ENCODE data around the gene MIPOL1.
"Not testable (repeated sequence)": the region's sequence is repeated elsewhere in the genome, so short reads cannot be mapped to it uniquely, and the experiment has no call there.

The MIPOL1 gene, protein sequence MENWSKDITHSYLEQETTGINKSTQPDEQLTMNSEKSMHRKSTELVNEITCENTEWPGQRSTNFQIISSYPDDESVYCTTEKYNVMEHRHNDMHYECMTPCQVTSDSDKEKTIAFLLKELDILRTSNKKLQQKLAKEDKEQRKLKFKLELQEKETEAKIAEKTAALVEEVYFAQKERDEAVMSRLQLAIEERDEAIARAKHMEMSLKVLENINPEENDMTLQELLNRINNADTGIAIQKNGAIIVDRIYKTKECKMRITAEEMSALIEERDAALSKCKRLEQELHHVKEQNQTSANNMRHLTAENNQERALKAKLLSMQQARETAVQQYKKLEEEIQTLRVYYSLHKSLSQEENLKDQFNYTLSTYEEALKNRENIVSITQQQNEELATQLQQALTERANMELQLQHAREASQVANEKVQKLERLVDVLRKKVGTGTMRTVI

DNA sequence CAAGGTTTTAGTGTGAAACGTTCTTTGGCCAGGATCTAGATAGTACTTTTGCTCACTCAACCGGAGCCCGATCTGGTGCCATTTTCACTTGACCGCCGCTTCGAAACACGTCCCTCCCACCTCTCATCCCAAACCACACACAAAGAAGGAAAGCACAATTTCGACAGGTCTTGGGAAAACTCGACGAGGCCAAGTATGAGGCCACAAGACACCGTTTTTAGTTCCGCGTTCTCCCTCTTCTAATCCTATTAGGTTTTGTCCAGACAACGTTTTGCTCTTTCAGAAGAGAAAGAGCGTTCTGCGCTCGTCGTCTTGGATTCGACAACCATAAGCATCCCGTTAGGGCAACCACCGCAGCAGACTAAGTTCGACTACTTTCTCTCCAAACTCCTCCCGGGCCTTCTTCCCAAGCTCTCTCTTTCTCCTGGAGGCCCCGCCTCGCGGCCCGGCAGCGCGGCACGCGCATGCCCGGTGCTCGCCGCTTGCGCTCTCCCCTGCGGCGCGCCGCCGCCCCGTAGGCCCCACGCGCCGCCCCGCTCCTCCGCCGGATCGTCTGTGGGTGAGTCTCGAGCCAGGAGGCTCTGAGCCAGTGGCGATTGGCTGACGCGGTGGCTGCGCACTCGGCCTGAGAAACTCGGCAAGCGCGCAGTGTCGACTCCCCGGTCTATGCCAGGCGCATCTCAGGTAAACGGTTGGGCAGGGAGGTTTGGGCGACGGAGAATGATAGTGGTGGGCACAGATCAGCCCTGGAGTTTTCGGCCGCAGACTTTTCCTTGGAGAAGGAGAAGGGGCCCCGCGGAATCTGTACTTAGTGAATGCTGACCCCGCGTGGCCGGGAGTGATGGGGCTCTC, at the start of gene MIPOL1:
Gene MIPOL1 (plus strand): TSS at position 517 of the 852 bp plus-strand sequence. CDS start 49,952 bp downstream, outside the sequence.
- in situ Hi-C loops (cut with HindIII; ENCODE audit: low sequenced_read_pairs): no loop called here
- DNase-seq (ENCODE audit: low read depth): peak; percentile 64
- TF ChIP-seq, protein P1, sequence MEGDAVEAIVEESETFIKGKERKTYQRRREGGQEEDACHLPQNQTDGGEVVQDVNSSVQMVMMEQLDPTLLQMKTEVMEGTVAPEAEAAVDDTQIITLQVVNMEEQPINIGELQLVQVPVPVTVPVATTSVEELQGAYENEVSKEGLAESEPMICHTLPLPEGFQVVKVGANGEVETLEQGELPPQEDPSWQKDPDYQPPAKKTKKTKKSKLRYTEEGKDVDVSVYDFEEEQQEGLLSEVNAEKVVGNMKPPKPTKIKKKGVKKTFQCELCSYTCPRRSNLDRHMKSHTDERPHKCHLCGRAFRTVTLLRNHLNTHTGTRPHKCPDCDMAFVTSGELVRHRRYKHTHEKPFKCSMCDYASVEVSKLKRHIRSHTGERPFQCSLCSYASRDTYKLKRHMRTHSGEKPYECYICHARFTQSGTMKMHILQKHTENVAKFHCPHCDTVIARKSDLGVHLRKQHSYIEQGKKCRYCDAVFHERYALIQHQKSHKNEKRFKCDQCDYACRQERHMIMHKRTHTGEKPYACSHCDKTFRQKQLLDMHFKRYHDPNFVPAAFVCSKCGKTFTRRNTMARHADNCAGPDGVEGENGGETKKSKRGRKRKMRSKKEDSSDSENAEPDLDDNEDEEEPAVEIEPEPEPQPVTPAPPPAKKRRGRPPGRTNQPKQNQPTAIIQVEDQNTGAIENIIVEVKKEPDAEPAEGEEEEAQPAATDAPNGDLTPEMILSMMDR (IDR thresholded peaks at IDR 0.05; ENCODE audit: low read depth, low read length, missing control alignments): peak; percentile 43
- H3K4me3 ChIP-seq (ENCODE audit: low read depth, low read length): peak within 1 kb of the TSS; percentile 73

DNA sequence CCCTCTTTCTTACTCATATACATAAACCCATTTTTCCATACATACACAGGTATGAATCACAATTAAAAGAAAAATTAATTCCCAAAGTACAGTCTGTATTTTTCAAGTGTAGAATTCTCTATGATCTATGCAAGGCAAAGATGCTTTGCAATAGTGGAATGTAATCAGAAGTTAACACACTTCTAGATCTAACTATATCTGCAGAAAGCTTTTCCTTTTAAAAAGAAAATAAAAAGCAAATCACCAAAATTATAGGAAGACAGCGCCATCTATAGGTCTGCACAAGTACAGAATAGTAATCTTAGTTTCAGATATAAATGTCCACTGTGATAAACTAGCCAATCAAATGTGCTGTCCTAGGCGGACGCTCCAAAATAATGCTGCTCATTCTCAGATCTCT, 47.3 kb upstream of the MIPOL1 start:
- peak; percentile 35 for DNase-seq (ENCODE audit: low read depth)
- H3K4me3 ChIP-seq (ENCODE audit: low read depth, low read length): no peak overlapping the region
- in situ Hi-C loops (cut with HindIII; ENCODE audit: low sequenced_read_pairs): no loop called here
- TF ChIP-seq, protein P1 (IDR thresholded peaks at IDR 0.05; ENCODE audit: low read depth, low read length, missing control alignments): peak; percentile 52

DNA sequence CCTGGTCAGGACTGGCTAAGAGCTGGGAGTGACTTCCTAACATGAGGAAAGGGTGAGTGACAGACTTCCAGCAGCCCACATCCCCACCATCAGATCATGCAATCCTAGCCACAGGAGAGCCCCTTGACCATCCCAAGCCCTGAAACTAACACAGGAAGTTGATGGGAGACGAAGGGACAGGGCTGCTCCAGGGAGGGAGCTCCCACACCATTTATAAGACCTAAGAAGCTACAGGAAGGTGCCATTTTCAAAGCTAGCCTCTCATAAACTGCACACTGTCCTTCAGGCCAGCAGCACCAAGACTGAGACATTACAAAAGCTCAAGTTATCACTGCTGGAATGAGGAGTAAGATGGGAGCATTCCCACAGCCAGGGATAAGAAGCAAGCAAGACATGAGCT, 44.7 kb upstream of the MIPOL1 start:
- H3K4me3 ChIP-seq (ENCODE audit: low read depth, low read length): no peak overlapping the region
- in situ Hi-C loops (cut with HindIII; ENCODE audit: low sequenced_read_pairs): no loop called here
- DNase-seq (ENCODE audit: low read depth): no peak
- TF ChIP-seq, protein P1 (IDR thresholded peaks at IDR 0.05; ENCODE audit: low read depth, low read length, missing control alignments): no peak

DNA sequence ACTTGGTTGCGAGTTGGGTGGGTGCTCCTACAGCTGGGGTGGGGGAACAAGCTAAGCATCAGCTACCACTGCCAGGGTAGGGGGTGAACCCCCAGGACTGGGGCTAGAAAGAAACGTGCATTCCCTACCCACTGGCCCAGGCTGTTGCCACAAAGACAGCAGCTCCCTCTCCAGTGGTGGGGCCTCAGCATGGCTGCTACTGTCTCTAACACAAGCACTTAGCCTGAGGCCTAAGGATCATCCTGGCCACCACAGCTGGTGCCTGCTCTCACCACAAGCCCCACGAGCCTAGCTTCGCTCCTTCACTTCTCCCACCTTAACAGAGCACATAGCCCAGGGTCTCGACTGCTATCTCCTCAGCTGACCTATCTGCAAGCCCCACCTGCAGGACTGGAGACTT, 44.3 kb upstream of the MIPOL1 start:
- H3K4me3 ChIP-seq (ENCODE audit: low read depth, low read length): no peak overlapping the region
- TF ChIP-seq, protein P1 (IDR thresholded peaks at IDR 0.05; ENCODE audit: low read depth, low read length, missing control alignments): no peak
- in situ Hi-C loops (cut with HindIII; ENCODE audit: low sequenced_read_pairs): no loop called here
- no peak for DNase-seq (ENCODE audit: low read depth)

DNA sequence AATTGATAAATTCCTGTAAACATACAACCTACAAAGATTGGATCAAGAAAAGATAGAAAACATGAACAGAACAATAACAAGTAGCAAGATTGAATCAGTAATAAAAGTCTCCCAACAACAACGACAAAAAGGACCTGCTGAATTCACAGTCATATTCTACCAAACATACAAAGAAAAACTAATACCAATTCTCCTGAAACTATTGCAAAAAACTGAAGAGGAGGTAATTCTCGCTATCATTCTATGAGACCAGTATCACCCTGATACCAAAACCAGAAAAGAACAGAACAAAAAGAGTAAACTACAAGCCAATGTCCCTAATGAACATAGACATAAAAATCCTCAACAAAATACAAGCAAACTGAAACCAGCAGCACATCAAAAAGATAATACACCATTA, 39.8 kb upstream of the MIPOL1 start:
- no peak overlapping the region for H3K4me3 ChIP-seq (ENCODE audit: low read depth, low read length)
- TF ChIP-seq, protein P1 (IDR thresholded peaks at IDR 0.05; ENCODE audit: low read depth, low read length, missing control alignments): no peak
- no peak for DNase-seq (ENCODE audit: low read depth)
- in situ Hi-C loops (cut with HindIII; ENCODE audit: low sequenced_read_pairs): no loop called here

DNA sequence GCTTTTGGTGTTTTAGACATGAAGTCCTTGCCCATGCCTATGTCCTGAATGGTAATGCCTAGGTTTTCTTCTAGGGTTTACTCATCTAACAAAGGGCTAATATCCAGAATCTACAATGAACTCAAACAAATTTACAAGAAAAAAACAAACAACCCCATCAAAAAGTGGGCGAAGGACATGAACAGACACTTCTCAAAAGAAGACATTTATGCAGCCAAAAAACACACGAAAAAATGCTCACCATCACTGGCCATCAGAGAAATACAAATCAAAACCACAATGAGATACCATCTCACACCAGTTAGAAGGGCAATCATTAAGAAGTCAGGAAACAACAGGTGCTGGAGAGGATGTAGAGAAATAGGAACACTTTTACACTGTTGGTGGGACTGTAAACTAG, 35.4 kb upstream of the MIPOL1 start:
- H3K4me3 ChIP-seq (ENCODE audit: low read depth, low read length); in situ Hi-C loops (cut with HindIII; ENCODE audit: low sequenced_read_pairs); DNase-seq (ENCODE audit: low read depth): not testable (repeated sequence)
